H1 (cell line): ENCODE results near the gene GPATCH11. TPM values are rescaled to one million over a fixed set of nuclear protein-coding genes. Genes with fewer than 3 reads are reported as not detected.

Experiments
- RXRA ChIP-seq: IDR thresholded peaks from 2 replicates; pipeline ENCODE4 v1.6.1; 2011; ENCODE audit warnings: low read depth, mild to moderate bottlenecking, low read length, moderate library complexity; ENCODE audit not compliant: insufficient read depth
- SRF ChIP-seq: IDR thresholded peaks from 2 replicates; pipeline ENCODE4 v1.6.1; 2011; ENCODE audit warnings: mild to moderate bottlenecking, low read depth, low read length, moderate library complexity
- TBP ChIP-seq: IDR thresholded peaks from 2 replicates; pipeline ENCODE4 v1.6.1; 2011; ENCODE audit warnings: low read depth, low read length, improper control_type of control experiment
- polyA plus RNA-seq, 7 experiments: library from polyadenylated mRNA; depleted of rRNA in 3 of 7; stranded (reverse) in 5 of 7; unstranded in 2 of 7; fragments of >200 nt in 5 of 7; fragments of 200-250 nt in 2 of 7; gene quantifications; 1 replicate in 5 of 7; 2 replicates in 1 of 7; 4 replicates in 1 of 7; pipeline versions ENCODE4 v1.2.1 to v1.2.3, GENCODE V29; 2011 to 2013; ENCODE audit warnings: missing spikeins in 2 of 7, mixed read lengths in 2 of 7
- total RNA-seq: library from RNA; stranded (reverse); fragmentation: NEBNext Ultra II Directional; extraction: Animal tissue kit (Norgen Biotek cat#: 25700); gene quantifications from 2 replicates; pipeline ENCODE4 v1.2.1, GENCODE V29; 2021
- TF ChIP-seq, protein P1 (sequence below): IDR thresholded peaks from 2 replicates; pipeline ENCODE4 v1.6.1; 2011; ENCODE audit warnings: low read depth, mild to moderate bottlenecking, low read length; ENCODE audit not compliant: insufficient read depth

Gene GPATCH11
- total and polyA plus RNA-seq, 2 of the 8 experiments (the other 6 are each of a cell fraction or from before 2014, with no cell fraction given), result 0.60 to 3.4 TPM

DNA sequence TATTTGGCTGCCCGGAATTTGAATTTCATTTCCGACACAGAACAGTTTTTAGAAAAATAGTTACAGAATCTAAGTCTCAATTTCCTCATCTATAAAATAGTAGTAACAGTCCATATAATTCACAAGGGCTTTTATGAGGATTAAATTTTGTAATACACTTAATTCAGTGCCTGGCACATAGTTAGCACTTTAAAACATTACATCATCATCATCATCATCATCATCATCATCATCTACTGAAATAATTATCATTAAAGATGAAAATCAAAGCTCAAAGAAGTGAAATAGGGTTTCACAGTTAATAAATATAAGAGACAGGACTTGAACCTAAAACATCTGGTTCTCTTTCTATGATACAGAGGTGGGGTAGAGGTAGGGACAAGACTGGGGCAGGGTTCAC, 13.4 kb upstream of the GPATCH11 start (continued):
- TF ChIP-seq, protein P1, sequence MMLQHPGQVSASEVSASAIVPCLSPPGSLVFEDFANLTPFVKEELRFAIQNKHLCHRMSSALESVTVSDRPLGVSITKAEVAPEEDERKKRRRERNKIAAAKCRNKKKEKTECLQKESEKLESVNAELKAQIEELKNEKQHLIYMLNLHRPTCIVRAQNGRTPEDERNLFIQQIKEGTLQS, result no peak
- no peak for TF ChIP-seq RXRA
- no peak for TF ChIP-seq TBP
- no peak for TF ChIP-seq SRF
- TF ChIP-seq, all 59 proteins: peak for 0
